GM21526 (cell line): ENCODE data around the gene IGFBP3.

Experiments
- ATAC-seq: cut with Tn5 transposase; IDR thresholded peaks from one replicate; pipeline ENCODE4 v1.9.1; 2021; ENCODE audit warnings: moderate library complexity; ENCODE audit not compliant: unreplicated experiment, low FRiP score

The IGFBP3 gene

GRCh38 chr7:45923818-45924217 is 2.7 kb upstream of the IGFBP3 start:
- no peak for ATAC-seq

GRCh38 chr7:45923290-45923689 is 2.2 kb upstream of the IGFBP3 start:
- ATAC-seq: peak; percentile 47

- no peak for ATAC-seq
Measured at GRCh38 chr7:45922810-45923209, 1.7 kb upstream of the IGFBP3 start.

GRCh38 chr7:45921699-45922519 is 837 bp upstream of the IGFBP3 start:
- ATAC-seq: no peak

GRCh38 chr7:45921381-45921698 is 268 bp upstream of the IGFBP3 start:
- no peak for ATAC-seq

- ATAC-seq: no peak
Measured at GRCh38 chr7:45919993-45920459, 1.0 kb downstream of the IGFBP3 start.

GRCh38 chr7:45919231-45919784 is 1.8 kb downstream of the IGFBP3 start:
- ATAC-seq: no peak

GRCh38 chr7:45918556-45918955 is 2.5 kb downstream of the IGFBP3 start:
- no peak for ATAC-seq

- ATAC-seq: peak; percentile 78
Measured at GRCh38 chr7:45917658-45918057, 3.4 kb downstream of the IGFBP3 start.

GRCh38 chr7:45917064-45917463 is 4.0 kb downstream of the IGFBP3 start:
- no peak for ATAC-seq

GRCh38 chr7:45915606-45916005 is 5.5 kb downstream of the IGFBP3 start:
- ATAC-seq: no peak

- ATAC-seq: no peak
Measured at GRCh38 chr7:45914911-45915310, 6.2 kb downstream of the IGFBP3 start.

- no peak for ATAC-seq
Measured at GRCh38 chr7:45912972-45913371, 8.1 kb downstream of the IGFBP3 start.

- no peak for ATAC-seq
Measured at GRCh38 chr7:45911311-45911710, 9.8 kb downstream of the IGFBP3 start.

GRCh38 chr7:45910855-45911254 is 10.2 kb downstream of the IGFBP3 start:
- no peak for ATAC-seq

GRCh38 chr7:45909561-45909960 is 11.5 kb downstream of the IGFBP3 start:
- no peak for ATAC-seq

GRCh38 chr7:45902820-45903219 is 18.3 kb downstream of the IGFBP3 start:
- ATAC-seq: no peak

GRCh38 chr7:45901566-45901965 is 19.5 kb downstream of the IGFBP3 start:
- no peak for ATAC-seq

GRCh38 chr7:45898222-45898621 is 22.9 kb downstream of the IGFBP3 start:
- ATAC-seq: no peak

- no peak for ATAC-seq
Measured at GRCh38 chr7:45897042-45897690, 23.9 kb downstream of the IGFBP3 start.

GRCh38 chr7:45894665-45895062 is 26.4 kb downstream of the IGFBP3 start:
- ATAC-seq: no peak
